GM13977 (cell line): ENCODE data around the gene CPNE9.
"Not testable (repeated sequence)": the region's sequence is repeated elsewhere in the genome, so short reads cannot be mapped to it uniquely, and the experiment has no call there.

Experiments used
- DNase-seq: peaks from one replicate; pipeline ENCODE4 v3.0.0; 2012; ENCODE audit warnings: low spot score
- CTCF ChIP-seq: IDR thresholded peaks from 2 replicates; pipeline ENCODE4 v1.5.1; 2012; ENCODE audit warnings: mild to moderate bottlenecking, control low read depth; ENCODE audit not compliant: insufficient read depth; ENCODE audit errors: extremely low read depth, missing control alignments
- in situ Hi-C: fragments of 300-500 bp; cut with MboI; formaldehyde crosslinking; loops from one replicate; pipeline ENCODE4 v1.12.0; 2022; ENCODE audit warnings: low sequenced_read_pairs, low pct_unique_long_range_greater_than_20kb, mixed read lengths, inconsistent platforms; ENCODE audit not compliant: unreplicated experiment

Gene CPNE9

GRCh38 chr3:9767418-9767817, 63.8 kb downstream of the CPNE9 start:
- in situ Hi-C loops = no loop called here
- DNase-seq = no peak

GRCh38 chr3:9768141-9768775, 64.6 kb downstream of the CPNE9 start:
- in situ Hi-C loops = no loop called here
- no peak for TF ChIP-seq CTCF

More at GRCh38 chr3:9767418-9767817, 63.8 kb downstream of the CPNE9 start:
- TF ChIP-seq CTCF = no peak

GRCh38 chr3:9769012-9769411, 65.4 kb downstream of the CPNE9 start:
- in situ Hi-C loops = no loop called here
- no peak for TF ChIP-seq CTCF
- no peak for DNase-seq

More at GRCh38 chr3:9768141-9768775, 64.6 kb downstream of the CPNE9 start:
- no peak for DNase-seq

GRCh38 chr3:9769426-9770275, 66.0 kb downstream of the CPNE9 start, which contains the start of gene CAMK1:
CAMK1 (minus strand) TSS chr3:9769947; CDS start chr3:9767749, 2,198 bp downstream.
- no peak for TF ChIP-seq CTCF
- in situ Hi-C loops = no loop called here
- peak; percentile 77 for DNase-seq

GRCh38 chr3:9770276-9770812, 66.7 kb downstream of the CPNE9 start:
- TF ChIP-seq CTCF = no peak
- in situ Hi-C loops = no loop called here
- DNase-seq = no peak

- DNase-seq, in situ Hi-C loops: not testable (repeated sequence)
Observed at GRCh38 chr3:9771007-9771406, 67.4 kb downstream of the CPNE9 start.
